HG03108 (cell line): ENCODE measurements around the gene CACNA1B.
"Not testable (repeated sequence)": the region's sequence is repeated elsewhere in the genome, so short reads cannot be mapped to it uniquely, and the experiment has no call there.

Source experiments
- ATAC-seq: cut with Tn5 transposase; IDR thresholded peaks from one replicate; pipeline ENCODE4 v1.9.1; 2021; ENCODE audit warnings: moderate library complexity; ENCODE audit not compliant: unreplicated experiment

The CACNA1B gene

GRCh38 chr9:138069731-138070456 is 192.3 kb downstream of the CACNA1B start:
- no peak for ATAC-seq

GRCh38 chr9:138070815-138071214 is 193.2 kb downstream of the CACNA1B start:
- no peak for ATAC-seq

- no peak for ATAC-seq
These were observed 193.7 kb downstream of the CACNA1B start for GRCh38 chr9:138071292-138071691.

GRCh38 chr9:138071731-138072130 is 194.1 kb downstream of the CACNA1B start:
- no peak for ATAC-seq

GRCh38 chr9:138072161-138072842 is 194.7 kb downstream of the CACNA1B start:
- no peak for ATAC-seq

GRCh38 chr9:138072897-138073296 is 195.3 kb downstream of the CACNA1B start:
- no peak for ATAC-seq

- no peak for ATAC-seq
These were observed 195.8 kb downstream of the CACNA1B start for GRCh38 chr9:138073408-138073807.

- ATAC-seq, result no peak
These were observed 196.2 kb downstream of the CACNA1B start for GRCh38 chr9:138073808-138074207.

GRCh38 chr9:138074516-138074915 is 196.9 kb downstream of the CACNA1B start:
- no peak for ATAC-seq

GRCh38 chr9:138075496-138075895 is 197.9 kb downstream of the CACNA1B start:
- ATAC-seq, result no peak

GRCh38 chr9:138075961-138076649 is 198.5 kb downstream of the CACNA1B start:
- ATAC-seq, result no peak

GRCh38 chr9:138076650-138077009 is 199.0 kb downstream of the CACNA1B start:
- no peak for ATAC-seq

- ATAC-seq, result no peak
These were observed 199.5 kb downstream of the CACNA1B start for GRCh38 chr9:138077126-138077525.

- ATAC-seq, result no peak
These were observed 200.4 kb downstream of the CACNA1B start for GRCh38 chr9:138077898-138078540.

GRCh38 chr9:138078846-138079245 is 201.3 kb downstream of the CACNA1B start:
- ATAC-seq, result no peak

- no peak for ATAC-seq
These were observed 203.4 kb downstream of the CACNA1B start for GRCh38 chr9:138080979-138081378.

- no peak for ATAC-seq
These were observed 205.5 kb downstream of the CACNA1B start for GRCh38 chr9:138082918-138083636.

GRCh38 chr9:138083873-138084272 is 206.3 kb downstream of the CACNA1B start:
- ATAC-seq, result no peak

- ATAC-seq, result no peak
These were observed 208.0 kb downstream of the CACNA1B start for GRCh38 chr9:138085568-138085967.

- ATAC-seq, result not testable (repeated sequence)
These were observed 214.5 kb downstream of the CACNA1B start for GRCh38 chr9:138092057-138092456.

GRCh38 chr9:138094028-138094427 is 216.4 kb downstream of the CACNA1B start:
- no peak for ATAC-seq
